Stimulated activated CD8-positive, alpha-beta memory T cell treated with anti-CD3 and anti-CD28 coated beads, Interleukin-12 subunit alpha, Interleukin-12 subunit beta, amount 100 ng/mL, for 24 hours (primary cell): Measurements from ENCODE around the gene ABHD15.
A peak's percentile ranks its signal among the peaks of the same experiment; 100 is the strongest.

Experiments used
- DNase-seq: peaks from one replicate; pipeline ENCODE4 v3.0.0-alpha.2; 2020; ENCODE audit errors: extremely low read depth

The ABHD15 gene

DNA sequence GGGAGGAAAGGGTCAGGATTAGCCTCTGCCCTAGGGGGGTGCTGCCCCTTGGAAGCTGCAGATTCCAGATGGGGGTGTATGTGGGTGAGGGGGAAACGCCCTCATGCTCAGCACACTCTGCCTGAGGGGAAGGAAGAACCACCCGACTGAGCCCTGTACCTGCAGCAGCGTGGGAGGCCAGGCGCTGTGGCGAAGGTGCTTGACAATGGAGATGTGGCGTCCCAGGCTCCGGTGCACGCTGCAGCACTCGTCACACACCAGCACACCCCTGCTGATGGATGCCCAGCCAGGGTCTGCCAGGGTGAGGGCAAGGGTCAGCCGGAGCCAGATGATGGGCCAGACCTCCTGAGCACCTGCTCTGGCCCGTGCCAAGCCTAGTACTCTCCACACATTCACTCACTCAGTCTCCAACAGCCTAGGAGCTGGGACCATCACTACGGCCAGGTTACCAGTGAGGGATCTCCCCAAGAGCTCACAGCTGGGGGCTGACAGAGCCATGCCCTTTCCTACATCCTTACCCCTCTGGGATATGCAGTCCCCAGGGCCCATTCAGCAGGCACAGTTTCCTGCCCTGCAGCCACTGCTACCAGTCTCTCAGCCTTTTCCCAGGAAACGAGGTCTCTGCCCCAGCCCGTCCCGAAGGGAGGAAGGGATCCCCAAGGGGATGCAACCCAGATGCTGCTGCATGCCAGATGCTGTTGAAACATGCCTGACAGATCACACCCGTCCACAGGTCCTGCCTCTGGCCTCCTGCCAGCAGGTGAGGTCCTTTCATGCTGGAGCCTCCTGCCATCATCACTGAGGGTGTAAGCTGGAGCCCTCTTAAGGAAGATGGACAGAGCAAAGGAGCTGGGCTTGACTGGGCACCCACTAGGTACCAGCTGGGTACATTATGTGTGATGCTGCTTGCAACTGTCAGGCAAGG lies 16.7 kb upstream of the ABHD15 start:
- no peak for DNase-seq

GRCh38 chr17:29582772-29583171 lies 15.9 kb upstream of the ABHD15 start:
- no peak for DNase-seq

DNA sequence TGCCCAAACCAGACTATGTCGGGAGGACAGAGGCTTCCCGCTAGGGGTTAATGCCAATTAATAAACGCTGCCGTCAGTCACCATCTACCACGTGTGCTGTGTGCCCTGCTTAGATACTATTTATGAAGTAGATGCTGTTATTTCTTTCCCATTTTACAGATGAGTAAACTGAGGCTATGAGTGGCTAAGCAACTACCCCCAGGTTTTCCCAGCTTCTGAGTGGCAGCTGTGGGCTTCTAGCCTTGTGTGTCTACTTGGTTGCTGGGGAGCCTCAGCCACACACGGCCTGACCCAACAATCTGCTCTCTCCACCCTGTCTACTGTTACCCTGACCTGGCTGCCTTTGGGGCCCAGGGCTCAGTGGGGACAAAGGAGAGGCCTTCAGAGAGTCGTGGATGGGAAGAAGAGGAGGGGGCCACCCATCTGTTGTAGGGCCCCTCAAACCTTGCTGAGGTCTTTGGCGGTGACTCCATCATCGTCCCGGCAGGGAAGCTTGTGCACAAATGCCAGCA lies 15.5 kb upstream of the ABHD15 start:
- no peak for DNase-seq

GRCh38 chr17:29581583-29582253 lies 14.9 kb upstream of the ABHD15 start:
- DNase-seq, result no peak

GRCh38 chr17:29579866-29580771 lies 13.3 kb upstream of the ABHD15 start:
- DNase-seq, result peak; percentile 78

- DNase-seq, result no peak
These were observed 12.0 kb upstream of the ABHD15 start for GRCh38 chr17:29578626-29579485.

GRCh38 chr17:29577385-29578211 lies 10.8 kb upstream of the ABHD15 start:
- DNase-seq, result no peak

GRCh38 chr17:29577001-29577370 lies 10.1 kb upstream of the ABHD15 start:
- DNase-seq, result no peak

DNA sequence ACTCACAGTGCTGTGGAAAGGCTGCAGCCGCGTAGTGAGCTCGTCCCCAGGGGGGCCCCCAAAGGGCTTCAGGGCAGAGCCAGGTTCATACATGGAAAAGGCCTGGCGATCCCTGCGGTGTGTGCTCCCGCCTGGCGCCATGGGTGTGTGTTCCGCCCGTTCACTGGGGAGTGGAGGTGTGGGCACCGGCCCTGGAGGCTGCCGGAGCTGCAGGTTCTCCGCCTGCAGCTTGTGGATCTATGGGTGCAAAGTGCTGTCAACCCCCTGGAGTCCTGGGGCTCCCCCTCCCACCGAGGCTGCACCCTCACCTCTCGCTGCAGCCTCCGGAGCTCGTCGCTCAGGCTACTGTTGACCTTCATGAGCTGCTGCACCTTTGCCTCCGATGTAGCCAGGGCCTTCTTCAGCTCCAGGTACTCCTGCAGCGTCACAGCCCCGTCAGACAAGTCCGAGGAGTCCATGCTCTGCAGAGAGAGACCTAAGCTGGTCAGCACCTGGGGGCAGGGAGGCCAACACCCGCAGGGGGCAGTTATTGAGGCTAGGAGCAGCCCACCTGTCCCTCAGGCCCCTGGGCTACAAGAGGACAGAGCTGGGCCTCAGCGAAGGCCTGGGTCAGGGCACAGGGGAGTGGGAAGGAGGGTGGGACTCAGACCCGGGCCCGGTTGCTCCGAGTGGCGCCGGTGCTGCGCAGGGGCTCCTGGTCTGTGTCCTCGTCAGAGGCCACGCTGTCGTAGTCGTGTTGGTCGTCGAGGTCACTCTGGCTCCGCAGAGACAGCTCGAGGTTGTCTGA lies 9.6 kb upstream of the ABHD15 start:
- DNase-seq, result no peak

GRCh38 chr17:29575511-29576213 lies 8.8 kb upstream of the ABHD15 start:
- no peak for DNase-seq

DNA sequence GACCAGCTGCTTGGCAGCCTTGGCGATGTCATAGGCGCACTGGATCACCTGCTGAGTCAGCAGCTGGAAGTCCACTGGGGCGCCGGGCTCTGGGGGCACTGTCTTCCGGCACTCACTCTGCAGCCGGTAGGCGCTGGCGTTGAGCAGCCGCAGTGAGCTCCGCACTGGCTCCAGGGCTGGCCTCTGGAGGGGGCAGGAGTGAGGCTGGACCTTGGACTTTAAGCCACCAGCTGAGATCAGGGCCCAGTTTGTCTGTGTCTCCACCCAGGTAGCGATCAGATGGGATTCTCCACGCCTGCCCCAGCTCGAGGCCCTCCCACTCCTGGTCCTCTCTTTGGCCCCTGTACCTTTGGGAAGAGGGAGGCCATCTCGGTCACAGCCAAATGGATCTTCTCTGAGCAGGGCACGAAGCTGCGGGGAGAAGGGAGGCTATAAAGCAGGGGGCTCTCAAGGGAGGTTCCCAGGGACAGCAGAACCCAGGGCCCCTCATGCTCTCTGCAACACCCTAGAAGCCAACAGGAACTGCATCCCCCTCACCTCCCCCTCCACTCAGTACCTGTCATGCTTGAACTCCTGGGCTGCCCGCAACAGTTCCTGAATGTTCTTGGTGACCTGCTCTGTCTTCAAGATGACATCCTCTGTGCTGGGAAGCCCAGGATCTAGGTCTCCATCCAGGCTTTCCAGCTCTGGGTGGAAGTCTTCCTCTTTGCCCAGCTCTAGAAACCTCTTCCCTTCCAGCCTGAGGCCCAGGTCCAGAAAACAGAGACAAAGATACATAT lies 8.1 kb upstream of the ABHD15 start:
- DNase-seq, result no peak

DNA sequence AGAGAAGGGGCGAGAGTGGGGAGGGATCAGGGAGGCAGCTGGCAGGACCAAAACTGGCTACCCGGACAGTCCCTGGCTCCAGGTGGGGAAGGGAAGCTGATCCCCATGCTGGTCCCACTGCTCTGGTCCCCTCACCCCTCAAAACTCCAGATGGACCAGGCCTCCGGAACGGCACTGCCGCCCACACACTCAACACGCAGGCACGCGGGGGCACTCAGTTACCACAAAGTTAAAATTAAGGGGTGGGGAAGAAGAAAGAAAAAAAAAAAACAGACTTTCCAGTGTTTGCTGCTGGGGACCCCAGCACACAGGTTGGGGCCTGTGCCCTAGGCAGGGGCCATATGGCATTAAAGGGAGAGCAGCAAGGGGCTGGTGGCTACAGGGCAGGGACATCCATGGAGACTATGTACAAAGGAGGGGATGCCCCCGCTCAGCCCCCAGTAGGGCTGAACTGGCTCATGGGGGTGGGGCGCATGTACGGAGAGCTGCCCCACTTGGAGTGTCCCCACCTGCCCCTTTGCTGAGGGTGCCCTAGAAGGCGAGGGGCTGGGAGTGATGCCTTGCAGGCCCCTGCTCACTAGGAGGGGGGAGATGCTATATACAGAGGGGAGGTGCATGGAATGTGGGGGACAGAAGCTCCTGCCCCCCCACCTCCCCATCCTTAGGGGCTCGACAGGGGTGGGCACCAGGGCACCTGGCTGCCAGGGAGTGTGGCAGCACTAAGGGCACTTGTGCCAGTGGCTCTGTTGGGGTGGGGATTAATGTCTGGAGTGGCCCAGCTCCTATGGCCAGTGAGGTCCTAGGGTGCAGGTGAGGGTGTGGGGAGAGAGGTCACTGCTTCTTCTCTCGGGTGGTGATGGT lies 7.3 kb upstream of the ABHD15 start:
- DNase-seq, result no peak

- no peak for DNase-seq
These were observed 6.7 kb upstream of the ABHD15 start for GRCh38 chr17:29573558-29573869.

DNA sequence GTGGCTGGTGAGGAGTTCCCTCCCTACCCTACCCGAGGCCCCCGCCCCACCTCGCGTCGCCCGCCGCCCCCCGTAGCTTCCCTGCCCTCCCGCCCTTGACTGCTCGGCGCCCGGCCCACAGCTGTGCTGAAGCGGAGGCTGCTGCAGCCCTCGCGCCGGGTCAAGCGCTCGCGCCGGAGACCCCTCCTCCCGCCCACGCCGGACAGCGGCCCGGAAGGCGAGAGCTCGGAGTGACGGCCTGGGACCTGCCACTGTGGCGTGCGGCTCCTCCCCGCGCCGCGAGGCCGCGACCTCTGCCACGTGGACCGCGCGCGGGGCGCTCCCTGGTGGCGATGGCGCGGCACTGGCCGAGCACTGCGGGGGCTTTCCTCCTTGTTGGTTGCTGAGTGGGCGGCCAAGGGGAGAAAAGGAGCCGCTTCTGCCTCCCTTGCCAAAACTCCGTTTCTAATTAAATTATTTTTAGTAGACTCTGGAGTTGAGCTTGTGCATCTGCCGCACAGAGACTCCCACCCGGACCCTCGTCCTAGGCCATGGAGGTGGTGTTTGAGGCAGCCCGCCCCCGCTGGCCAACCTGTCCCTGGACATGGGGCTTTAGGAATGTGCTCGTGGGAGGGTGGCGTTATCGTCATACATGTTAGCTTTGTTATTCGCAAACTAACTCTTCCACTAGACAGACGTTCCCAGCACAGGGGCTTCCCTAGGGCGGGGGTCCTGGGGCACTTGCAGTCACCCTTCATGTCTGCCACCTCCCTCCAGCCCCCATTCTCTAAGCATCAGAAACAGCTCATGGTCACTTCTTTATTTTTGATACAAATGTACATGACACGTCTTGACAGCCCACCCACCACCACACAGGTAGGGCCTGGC lies 6.1 kb upstream of the ABHD15 start:
- DNase-seq, result no peak

- no peak for DNase-seq
These were observed 5.2 kb upstream of the ABHD15 start for GRCh38 chr17:29571883-29572681.
